Measurements from ENCODE around the gene MCC.

DNA sequence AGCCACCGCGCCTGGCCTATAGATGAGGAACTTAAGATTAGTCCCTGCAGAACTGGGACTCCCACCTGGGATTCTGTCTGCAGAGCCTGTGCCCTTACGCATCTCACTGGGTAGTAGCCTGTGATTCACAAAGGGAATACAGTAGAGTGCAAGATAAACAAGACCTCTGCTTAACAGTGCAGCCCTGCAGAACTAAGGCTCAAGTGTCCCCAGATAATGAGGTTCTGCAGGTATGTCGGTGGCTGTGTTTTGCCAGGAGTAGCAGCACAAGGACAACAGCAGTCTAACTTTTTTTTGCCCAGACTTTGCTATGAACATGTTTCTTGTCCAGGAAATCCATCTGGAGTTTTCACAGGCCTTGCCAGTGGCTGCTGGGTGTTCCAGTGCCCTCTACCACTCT lies 451.9 kb downstream of the MCC start:
- TF ChIP-seq POLR2A (IDR thresholded peaks at IDR 0.05) (no peak), CTCF (IDR thresholded peaks at IDR 0.05) (no peak)
